H7 (cell line): ENCODE results near the gene RTP1. TPM values are rescaled to one million over a fixed set of nuclear protein-coding genes. Genes with fewer than 3 reads are reported as not detected.
"Not testable (repeated sequence)": the region's sequence is repeated elsewhere in the genome, so short reads cannot be mapped to it uniquely, and the experiment has no call there.

Experiments
- DNase-seq: peaks from one replicate; pipeline ENCODE4 v3.0.0; 2012
- H3K27me3 ChIP-seq: 2 replicates; pipeline ENCODE4 v1.6.0; 2011; ENCODE audit warnings: mild to moderate bottlenecking, low read length; ENCODE audit not compliant: control insufficient read depth, insufficient read depth
- H3K36me3 ChIP-seq: replicated peaks from 2 replicates; pipeline ENCODE4 v1.5.1; 2011; ENCODE audit warnings: low read length; ENCODE audit not compliant: control insufficient read depth, insufficient read depth
- H3K4me3 ChIP-seq: 2 replicates; pipeline ENCODE4 v1.5.1; 2011; ENCODE audit warnings: low read depth, mild to moderate bottlenecking, control low read depth, low read length, moderate library complexity; ENCODE audit not compliant: insufficient read depth
- total RNA-seq: library from RNA; depleted of rRNA; stranded (reverse); fragments of >200 nt; shearing (Covaris generic); gene quantifications from 2 replicates; pipeline ENCODE4 v1.2.3, GENCODE V29; 2014

Gene RTP1
- total RNA-seq, 1 experiment from 2014 or later, result 5.3 TPM

DNA sequence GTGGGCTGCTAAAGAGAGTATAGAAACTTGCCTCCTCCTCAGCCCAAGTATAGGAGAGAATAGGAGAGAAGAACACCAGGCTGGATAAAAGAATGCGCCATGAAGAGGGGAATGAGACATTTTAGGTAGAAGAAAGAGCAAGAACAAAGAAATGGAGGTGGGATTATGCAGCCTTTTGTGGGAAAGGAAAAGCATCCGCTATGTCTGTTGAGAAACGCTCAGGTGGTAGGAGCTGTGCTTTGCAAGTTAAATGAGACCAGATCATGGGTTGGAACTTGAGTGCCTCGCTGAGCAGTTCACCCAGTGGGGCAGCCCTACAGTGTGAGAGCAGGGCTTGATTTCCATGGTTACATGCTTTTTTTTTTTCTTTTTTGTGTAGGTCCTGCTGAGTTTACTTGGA, 11.5 kb upstream of the RTP1 start:
- DNase-seq, result peak; percentile 75
- Histone ChIP-seq H3K27me3 (no peaks in the 10 kb centered on the region), H3K4me3 (no peak overlapping the region), H3K36me3 (no peaks in the 10 kb centered on the region)

DNA sequence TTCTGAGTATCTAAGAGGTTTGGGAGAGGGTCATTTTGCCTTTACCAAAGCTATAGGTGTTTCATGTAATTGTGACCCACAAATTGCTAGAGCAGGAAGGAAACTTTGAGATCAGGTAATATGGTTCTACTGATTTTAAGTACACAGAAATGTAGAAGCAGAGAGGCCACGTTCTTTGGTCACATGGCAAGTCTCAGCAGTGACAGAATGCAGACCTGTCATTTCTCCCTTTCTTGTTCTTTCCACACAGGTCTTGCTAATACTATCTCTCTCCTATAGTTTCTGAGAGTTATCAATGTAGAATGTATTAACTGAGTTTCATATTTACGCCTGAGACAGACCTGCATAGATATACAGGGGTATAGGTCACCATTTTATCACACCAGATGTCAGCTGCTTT, 10.9 kb upstream of the RTP1 start:
- Histone ChIP-seq H3K27me3 (no peaks in the 10 kb centered on the region), H3K36me3 (no peaks in the 10 kb centered on the region), H3K4me3 (no peak overlapping the region)
- no peak for DNase-seq

DNA sequence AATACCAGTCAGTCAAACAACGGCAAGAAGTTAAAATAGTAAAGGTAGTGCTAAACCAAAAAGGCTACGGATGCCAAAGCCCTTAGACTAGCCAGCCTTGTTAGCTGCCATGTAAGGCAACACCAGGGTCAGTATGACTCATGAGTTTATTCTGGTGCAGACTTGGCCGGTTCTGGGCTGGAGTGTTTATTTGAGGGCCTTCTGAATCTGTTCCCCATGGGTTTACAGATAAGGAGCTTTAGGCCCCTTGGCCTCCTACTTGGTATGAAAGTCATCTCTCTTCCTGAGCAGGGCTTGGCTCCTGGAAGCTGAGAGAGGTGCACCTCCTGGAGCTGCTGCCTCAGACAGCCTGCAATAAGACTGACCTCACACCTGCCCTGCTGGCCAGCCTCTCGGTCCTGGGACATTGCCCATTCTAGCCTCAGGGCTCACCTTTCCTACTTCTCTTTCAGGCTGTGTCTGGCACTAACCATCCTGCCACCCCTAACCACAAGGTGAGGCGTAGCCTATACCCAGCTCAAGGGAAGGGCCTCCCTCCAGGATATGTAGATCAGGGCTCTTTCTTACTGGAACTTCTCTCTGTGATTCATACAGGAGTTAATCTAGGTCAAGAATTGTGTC, 10.4 kb upstream of the RTP1 start:
- no peaks in the 10 kb centered on the region for H3K27me3 ChIP-seq
- no peak overlapping the region for H3K4me3 ChIP-seq
- no peak for DNase-seq
- H3K36me3 ChIP-seq, result no peaks in the 10 kb centered on the region

DNA sequence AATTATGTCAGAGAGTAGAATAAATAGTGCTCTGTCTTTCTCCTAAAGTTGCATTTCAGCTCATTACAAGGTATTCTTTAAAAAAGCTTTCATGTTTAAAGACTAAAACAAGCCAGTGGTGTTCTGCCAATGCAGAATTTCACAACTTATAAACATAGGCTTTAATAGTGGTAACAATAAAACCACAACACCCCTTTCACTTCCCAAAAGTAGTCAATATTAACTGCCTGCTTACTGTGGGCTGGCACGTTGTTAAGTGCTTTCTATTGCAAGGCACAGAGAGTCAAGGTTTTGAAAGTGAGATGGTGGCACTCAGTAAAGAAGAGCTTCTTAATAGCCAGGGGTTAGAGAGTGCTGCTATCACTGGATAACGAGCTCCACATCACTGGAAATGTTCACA, 8.4 kb upstream of the RTP1 start:
- no peak for DNase-seq
- Histone ChIP-seq H3K27me3 (no peaks in the 10 kb centered on the region), H3K4me3 (no peak overlapping the region), H3K36me3 (no peaks in the 10 kb centered on the region)

DNA sequence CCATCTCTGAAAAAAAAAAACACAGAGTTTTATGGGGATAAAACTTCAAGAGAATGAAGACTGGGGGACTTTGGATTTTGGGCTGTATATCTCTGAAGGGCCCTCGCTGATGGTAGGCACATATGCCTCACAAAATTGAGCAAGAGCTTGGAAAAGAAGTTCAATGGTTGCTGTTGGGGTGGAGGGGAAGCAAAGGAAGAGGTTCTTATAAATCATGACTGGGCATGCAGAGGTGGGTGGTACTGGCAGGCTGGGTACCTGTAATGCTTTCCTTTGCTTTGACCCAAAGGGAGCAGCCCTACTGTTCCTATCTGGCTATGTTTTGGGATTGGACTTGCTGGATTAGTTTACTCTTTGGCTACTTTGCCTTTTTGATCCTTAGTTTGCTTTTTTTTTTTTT, 6.0 kb upstream of the RTP1 start:
- Histone ChIP-seq H3K36me3 (no peaks in the 10 kb centered on the region), H3K4me3 (no peak overlapping the region), H3K27me3 (no peaks in the 10 kb centered on the region)
- no peak for DNase-seq

DNA sequence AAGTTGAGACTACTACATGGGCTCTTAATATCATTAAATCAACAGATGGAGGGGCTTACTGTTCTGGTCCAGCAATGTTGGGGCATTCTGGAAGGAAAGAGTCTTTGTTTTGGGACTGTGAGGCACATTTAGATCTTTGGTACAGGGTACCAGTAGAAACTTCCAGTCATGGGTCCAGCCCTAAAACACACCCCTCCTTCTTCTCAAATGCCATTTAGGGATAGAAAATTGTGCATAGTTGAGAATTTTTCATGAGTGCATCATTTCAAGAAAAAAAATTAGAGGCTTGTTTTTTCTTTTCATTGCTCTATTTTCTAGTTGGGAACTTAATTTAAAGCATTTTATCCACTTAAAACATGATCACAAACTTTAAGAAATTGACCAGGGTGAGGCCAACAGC, 4.1 kb upstream of the RTP1 start:
- DNase-seq, result no peak
- Histone ChIP-seq H3K36me3 (no peaks in the 10 kb centered on the region), H3K4me3 (no peak overlapping the region), H3K27me3 (no peaks in the 10 kb centered on the region)

DNA sequence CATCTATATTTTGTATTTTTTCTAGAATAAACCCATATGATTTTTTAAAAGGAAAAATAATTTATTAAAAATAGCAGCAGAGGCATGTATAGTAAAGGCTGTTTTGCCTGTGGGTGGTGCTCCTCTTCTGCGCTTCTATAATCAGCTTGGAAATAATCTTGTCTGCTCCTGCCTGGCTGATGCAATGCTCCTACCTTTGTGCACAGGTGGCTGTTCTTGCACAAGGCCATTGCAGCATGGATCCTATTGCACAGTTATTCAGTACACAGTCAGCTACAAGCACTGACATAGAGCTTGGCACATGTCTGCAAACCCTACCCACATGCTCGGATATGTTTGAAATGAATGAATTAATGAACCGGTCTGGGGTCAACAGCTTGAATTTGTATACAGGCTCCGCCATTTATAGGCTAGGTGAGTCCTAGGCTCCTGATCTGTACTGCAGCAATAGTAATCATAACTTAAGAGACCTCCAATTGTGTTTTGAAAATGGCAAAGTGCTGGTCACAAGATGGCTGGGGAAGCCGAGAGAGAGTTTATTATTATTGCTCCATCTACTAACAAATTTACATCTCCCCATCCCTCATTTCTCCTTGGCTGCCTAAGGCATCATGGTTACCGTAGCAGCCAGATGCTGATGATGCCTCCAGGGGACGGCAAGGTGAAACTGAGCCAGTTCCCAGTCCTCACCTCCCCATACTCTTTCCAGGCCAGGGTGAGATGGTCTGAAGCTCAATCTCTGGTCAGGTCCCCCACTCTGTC, 532 bp upstream of the RTP1 start:
- Histone ChIP-seq H3K27me3 (no peaks in the 10 kb centered on the region), H3K4me3 (no peak overlapping the region), H3K36me3 (no peaks in the 10 kb centered on the region)
- DNase-seq, result no peak

DNA sequence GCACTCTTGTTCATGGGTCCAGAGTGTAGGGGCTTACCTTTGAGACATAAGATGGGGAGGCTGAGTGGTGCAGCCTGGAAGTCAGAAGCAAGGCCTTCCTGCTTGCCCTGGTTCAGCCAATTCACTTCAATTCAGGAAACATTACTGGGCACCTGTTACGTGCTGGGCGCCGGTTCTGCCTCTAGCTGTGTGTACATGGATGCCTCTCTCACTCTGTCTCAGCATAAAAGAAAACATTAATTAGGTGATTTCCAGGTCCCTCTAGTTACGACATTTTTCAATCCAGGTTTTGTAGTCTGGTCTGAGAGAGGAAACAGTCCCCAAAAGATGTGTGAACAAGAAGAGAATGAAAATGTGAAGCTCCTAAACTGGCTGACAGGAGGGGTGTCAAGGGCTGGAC, 1.2 kb downstream of the RTP1 start:
- no peaks in the 10 kb centered on the region for H3K36me3 ChIP-seq
- no peak for DNase-seq
- H3K27me3 ChIP-seq, result no peaks in the 10 kb centered on the region
- H3K4me3 ChIP-seq, result no peak overlapping the region

DNA sequence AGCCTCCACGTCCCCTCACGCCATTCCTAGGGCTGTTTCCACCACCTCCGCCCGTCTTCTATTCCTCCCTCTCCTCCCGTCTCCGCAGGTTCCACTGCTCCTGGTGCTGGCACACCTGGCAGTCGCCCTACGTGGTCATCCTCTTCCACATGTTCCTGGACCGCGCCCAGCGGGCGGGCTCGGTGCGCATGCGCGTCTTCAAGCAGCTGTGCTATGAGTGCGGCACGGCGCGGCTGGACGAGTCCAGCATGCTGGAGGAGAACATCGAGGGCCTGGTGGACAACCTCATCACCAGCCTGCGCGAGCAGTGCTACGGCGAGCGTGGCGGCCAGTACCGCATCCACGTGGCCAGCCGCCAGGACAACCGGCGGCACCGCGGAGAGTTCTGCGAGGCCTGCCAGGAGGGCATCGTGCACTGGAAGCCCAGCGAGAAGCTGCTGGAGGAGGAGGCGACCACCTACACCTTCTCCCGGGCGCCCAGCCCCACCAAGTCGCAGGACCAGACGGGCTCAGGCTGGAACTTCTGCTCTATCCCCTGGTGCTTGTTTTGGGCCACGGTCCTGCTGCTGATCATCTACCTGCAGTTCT, 2.3 kb downstream of the RTP1 start:
- H3K27me3 ChIP-seq, DNase-seq, H3K4me3 ChIP-seq, H3K36me3 ChIP-seq: not testable (repeated sequence)

DNA sequence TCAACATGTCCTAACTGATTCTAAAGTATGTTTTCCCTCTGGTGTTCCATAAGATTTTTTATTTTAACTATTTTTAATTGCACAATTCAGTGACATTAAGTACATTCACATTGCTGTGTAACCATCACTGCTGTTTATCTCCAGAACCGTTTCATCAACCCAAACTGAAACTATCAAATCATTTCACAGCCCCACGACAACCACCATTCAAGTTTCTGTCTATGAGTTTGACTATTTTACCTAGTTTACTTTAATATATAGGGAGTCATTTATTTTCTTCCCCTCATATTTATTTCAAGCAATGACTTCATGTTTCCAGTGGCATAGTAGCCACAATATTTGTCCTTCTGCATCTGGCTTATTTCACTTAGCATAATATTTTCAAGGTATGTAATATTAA, 8.4 kb downstream of the RTP1 start:
- no peak for DNase-seq
- H3K4me3 ChIP-seq, result no peak overlapping the region
- H3K36me3 ChIP-seq, result no peaks in the 10 kb centered on the region; the same call in 1 of the 2 replicates
- H3K27me3 ChIP-seq, result no peaks in the 10 kb centered on the region

DNA sequence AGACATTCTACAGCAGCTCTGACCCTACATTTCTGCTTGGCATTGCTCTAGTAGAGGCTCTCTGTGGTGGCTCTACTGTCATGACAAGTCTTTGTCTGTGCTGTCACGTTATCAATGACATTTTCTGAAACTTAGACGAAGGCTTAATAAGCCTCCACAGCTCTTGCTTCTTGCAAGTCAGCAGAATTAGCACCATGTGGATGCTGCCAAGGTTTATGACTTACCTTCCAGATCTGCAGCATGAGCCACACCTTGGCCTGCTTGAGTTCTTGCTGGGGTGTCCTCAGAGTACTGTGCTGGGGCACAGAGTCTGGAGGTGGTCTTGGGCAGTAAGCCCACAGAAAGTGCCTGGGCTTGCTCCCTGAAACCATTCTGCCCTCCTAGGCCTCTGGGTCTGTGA, 9.8 kb downstream of the RTP1 start:
- no peak overlapping the region for H3K4me3 ChIP-seq
- no peaks in the 10 kb centered on the region; the same call in 1 of the 2 replicates for H3K36me3 ChIP-seq
- no peaks in the 10 kb centered on the region for H3K27me3 ChIP-seq
- no peak for DNase-seq

DNA sequence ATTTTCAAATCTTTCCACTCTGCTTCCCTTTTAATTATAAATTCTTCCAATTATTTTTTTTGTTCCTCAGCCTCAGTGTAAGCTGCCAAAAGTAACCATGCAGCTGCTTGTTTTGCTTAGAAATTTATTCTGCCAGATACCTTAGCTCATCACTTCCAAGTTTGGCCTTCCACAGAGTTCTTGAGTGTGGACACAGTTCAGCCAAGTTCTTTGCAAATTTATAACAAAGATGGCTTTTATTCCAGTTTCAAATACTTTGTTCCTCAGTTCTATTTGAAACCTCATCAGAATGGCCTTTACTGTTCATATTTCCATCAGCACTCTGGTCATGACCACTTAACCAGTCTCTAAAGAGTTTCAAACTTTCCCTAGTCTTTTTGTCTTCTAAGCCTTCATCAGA, 10.3 kb downstream of the RTP1 start:
- DNase-seq, result no peak
- no peak overlapping the region for H3K4me3 ChIP-seq
- H3K27me3 ChIP-seq, result no peaks in the 10 kb centered on the region
- H3K36me3 ChIP-seq, result no peaks in the 10 kb centered on the region; the same call in 1 of the 2 replicates

DNA sequence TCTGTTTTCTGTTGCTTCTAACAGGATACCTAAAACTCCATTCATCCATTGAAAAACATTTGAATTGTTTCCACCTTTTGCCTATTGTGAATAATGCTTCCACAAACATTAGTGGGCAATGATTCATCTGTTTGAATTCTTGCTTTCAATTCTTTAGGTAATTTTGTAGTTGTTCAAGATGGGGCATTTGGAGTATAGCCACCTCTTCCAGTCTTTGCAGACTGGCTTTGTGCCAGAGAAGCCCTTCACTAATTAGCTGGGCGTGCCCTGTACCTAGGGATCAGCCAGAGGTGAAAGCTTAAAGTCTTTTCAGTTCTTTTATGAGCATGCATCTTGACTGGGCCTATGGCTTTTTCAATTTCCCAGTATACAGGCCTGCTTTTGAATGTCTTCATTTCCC, 10.9 kb downstream of the RTP1 start:
- no peak for DNase-seq
- Histone ChIP-seq H3K4me3 (no peak overlapping the region), H3K27me3 (no peaks in the 10 kb centered on the region), H3K36me3 (no peaks in the 10 kb centered on the region; the same call in 1 of the 2 replicates)

DNA sequence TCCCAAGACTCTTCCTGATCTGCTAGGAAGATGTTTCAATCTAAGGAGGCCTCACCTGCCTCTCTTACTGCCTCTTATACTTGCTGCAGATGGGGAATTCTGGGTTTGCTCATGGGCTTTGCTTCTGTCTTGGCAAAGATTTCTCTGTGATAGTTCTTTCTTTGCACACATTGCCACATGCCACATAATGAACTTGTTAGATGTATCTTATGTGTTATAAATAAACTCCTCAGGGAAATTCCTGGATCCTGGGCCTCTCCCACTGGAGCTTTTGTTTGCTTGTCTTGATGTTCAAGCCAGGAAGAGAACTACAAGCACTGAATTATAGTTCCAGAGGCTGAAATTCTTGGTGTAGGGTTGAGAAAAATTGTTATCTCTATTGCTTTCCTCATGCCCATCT, 12.2 kb downstream of the RTP1 start:
- no peak for DNase-seq
- H3K4me3 ChIP-seq, result no peak overlapping the region

DNA sequence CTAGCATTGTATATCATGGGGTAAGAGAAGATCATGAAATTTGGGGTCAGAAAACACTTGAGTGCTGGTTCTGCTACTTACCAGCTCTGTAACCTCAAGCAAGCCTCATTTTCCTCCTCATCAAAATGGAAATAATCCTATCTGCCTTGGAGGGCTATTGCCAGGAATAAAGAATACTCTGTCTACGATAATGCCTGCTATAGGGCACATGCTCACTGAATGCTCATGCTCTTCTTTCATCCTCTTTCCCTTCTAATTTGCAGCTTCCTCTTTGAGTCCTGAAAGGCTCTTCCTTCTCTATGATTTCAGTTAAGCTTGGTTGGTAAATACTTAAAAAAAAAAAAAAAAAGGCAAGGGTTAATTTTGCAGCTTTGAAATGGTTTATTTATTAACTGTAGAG, 12.8 kb downstream of the RTP1 start:
- H3K27me3 ChIP-seq, result no peaks in the 10 kb centered on the region
- DNase-seq, result no peak
- no peak overlapping the region for H3K4me3 ChIP-seq
- no peaks in the 10 kb centered on the region; the same call in 1 of the 2 replicates for H3K36me3 ChIP-seq

More for the DNA sequence above, 12.2 kb downstream of the RTP1 start:
- no peaks in the 10 kb centered on the region for H3K27me3 ChIP-seq
- no peaks in the 10 kb centered on the region; the same call in 1 of the 2 replicates for H3K36me3 ChIP-seq
